Hematopoietic multipotent progenitor cell treated with erythropoietin and hydrocortisone succinate and interleukin-3 and kit ligand, for 17 days (in vitro differentiated cells): ENCODE measurements around the gene AGPS.
"Not testable (repeated sequence)": the region's sequence is repeated elsewhere in the genome, so short reads cannot be mapped to it uniquely, and the experiment has no call there.

Source experiments
- DNase-seq: peaks from one replicate; pipeline ENCODE4 v3.0.0-alpha.2; 2015; ENCODE audit warnings: low spot score

Gene AGPS

GRCh38 chr2:177385151-177385550 lies 7.4 kb upstream of the AGPS start:
- DNase-seq, result no peak

DNA sequence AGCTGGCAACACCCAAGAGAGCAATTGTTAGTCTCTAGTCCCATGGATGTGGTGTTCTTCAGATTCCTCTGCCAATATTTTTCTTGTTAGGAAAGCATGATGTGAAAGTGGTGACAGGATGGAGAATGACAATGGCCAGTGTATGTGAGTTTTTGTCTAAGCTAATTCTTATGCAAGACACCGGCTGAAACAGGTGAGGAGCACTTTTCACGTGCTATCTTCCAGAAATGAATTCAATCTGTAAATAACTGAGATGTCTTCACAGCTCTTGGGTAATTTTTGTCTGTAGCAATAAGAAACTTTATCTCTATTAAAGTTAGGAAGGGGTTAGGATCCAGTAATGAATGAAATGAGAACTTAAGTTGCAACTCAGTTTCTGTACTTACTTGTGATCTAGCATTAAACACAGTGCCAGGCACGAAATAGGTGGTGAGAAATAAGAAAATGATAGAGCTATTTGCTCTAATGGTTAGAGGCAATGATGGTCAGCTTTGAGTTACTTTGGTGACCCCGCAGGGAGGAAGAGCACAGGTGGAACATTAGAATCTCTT lies 676 bp upstream of the AGPS start:
- no peak for DNase-seq

DNA sequence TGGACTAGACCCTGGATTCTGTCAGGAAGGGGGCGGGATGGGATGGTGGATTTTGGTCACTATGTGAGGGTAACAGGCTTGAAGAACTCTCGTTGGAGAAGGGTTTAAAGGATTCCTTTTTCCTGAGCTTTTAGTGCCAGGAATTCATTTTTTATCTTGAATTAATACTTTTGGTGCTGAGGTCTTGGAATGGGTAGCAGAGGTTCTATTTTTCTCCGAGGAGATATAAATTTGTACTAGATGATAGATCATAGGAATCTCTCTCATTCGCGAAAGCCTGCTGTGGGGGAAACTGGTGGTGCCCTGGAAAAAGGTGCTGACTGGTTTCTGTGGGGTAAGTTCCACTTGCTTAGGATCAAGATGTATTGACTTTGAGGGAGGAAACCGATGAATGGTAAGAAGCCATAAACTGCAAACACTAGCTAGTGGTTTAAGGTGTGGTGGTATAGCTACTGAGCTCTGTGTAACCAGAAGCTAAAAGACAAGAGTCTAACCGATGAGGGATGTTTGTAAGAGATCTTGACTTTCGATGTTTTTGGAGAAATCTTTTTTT lies 706 bp downstream of the AGPS start:
- DNase-seq, result no peak

DNA sequence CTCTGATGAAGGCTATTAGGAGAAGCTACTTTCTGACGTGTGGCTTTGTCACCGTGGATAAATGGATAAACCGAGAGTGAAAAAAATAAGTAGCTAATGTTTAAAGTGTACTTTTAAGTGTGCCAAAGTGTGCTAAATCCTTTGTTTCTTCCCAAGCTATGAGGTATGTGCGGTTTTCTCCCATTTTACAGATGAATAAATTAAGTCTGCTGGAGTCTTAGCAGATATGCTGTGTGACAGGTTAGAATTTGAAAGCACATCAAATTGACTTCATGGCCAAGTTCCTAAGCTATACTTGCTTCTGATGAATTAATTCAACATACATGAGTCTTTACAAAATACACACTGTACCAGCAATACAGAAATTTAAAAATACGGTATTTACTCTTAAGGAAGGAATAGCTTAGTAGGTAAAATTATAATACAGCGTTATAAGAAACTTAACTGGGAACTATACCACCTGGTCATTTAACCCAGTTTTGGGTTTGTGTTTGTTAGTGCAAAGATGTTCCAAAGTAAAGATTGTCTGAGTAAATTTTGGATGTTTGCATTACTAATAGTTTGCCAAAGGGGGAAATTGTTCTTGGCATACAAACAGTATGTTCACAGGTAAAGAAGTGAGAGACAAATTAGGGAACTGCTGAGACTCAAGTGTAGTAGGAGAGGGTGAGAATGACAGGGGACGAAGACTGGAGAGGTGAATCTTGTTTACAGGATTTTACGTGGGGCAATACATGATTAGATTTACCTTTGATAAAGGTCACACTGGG lies 1.4 kb downstream of the AGPS start:
- DNase-seq, result no peak

DNA sequence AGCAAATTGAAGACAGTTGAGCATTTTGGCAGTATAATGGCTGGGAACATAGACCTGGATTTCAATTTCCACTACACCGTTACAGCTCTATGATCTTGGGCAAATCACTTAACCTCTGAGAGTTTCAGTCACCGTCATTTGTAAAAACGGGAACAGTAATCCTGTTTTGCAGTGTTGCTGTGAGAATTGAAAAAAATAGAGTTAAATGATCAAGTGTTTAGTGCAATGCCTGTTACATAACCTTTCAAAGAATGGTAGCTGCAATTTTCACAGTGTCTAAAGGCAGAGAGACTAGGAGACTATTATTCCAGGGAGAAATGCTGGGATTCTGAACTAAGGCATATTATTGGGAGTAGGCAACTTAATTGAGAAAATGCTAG lies 2.0 kb downstream of the AGPS start:
- no peak for DNase-seq

- DNase-seq, result no peak
Observed at GRCh38 chr2:177395351-177396065, 2.9 kb downstream of the AGPS start.

DNA sequence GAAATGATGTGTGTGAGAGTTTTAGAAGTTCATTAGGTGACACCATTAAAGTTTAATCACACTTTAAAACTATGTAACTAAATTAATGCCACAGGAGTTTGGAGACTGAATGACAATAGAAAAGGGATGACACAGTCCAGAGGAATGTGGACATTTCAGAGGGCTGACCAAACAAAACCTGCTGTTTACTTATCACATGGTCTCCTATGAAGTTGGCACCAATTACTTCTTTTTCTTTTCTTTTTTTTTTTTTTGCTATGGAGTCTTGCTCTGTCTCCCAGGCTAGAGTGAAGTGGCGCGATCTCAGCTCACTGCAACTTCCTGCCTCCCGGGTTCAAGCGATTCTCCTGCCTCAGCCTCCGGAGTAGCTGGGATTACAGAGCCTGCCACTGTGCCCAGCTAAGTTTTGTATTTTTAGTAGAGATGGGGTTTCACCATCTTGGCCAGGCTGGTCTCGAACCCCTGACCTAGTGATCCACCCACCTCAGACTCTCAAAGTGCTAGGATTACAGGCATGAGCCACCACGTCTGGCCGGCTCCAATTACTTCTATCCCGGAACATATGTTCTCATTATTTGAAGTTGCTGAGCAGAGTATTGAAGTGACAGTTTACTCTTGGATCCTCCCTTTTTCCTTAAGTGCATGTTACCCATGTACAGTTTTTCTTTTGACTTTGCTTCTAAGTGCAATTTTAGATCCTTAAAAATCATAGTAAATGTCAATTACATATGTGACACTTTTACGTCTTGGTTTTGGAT lies 4.3 kb downstream of the AGPS start:
- no peak for DNase-seq

DNA sequence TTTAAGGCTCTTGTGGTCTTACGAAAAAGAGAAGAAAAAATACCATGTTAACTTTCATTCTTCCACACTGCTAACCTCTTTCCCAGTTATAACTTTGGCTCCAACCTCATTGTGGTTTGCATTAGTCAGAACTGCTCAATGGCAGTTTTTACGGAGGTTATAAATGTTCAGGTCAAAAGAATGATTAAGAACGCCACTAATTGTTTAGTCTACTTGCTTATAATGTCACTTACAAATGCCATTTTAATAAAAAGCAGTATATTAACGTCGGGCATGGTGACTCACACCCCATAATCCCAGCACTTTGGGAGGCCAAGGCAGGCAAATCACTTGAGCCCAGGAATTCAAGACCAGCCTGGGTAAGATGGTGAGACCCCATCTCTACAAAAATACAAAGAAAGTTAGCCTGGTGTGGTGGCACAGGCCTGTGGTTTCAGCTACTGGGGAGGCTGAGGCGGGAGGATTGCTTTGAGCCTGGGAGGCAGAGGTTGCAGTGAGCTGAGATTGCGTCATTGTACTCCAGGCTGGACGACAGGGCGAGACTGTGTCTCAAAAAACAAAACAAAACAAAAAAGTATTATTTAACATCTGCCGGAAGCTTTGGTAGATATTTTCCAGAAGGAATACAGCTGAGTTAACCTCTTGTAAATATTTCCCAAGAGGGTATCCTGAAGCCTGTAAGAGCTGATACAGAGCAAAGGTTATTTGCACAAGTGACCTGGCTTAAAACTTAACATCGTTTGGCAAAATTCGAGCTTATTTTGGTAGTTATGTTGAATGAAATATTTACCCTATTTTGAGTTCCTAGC lies 5.1 kb downstream of the AGPS start:
- DNase-seq, result no peak

- no peak for DNase-seq
Observed at GRCh38 chr2:177398290-177398683, 5.7 kb downstream of the AGPS start.

GRCh38 chr2:177398791-177399190 lies 6.2 kb downstream of the AGPS start:
- DNase-seq, result no peak

GRCh38 chr2:177399376-177399775 lies 6.8 kb downstream of the AGPS start:
- DNase-seq, result no peak

DNA sequence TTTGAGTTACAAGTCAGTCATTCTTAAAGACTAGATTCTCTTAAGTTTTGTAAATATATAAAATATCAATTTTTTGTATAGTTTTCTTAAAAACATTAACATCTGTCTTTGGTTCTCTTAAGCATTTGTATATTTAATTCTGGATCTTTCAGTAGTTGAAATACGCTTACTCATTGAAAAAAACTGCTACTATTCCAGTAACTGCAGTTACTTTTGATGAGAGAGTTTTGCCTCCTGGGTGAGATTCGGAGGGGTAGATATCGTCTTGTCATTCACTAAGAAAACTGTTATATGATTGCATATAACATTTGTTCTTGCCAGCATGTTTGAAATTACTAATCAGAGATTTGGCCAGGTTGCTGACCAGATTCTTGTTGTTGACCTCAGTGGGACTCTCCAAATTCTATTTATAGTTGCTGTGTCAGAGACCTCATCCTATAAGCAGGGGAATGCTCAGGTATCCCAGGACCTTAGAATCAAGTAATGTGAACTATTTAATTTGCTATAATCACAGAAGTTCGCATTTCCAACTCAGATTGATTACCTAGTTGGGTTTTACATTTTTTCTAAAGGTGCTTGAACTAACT lies 7.9 kb downstream of the AGPS start:
- DNase-seq, result no peak

- DNase-seq, result no peak
Observed at GRCh38 chr2:177402096-177402495, 9.5 kb downstream of the AGPS start.

- no peak for DNase-seq
Observed at GRCh38 chr2:177403838-177404237, 11.3 kb downstream of the AGPS start.

DNA sequence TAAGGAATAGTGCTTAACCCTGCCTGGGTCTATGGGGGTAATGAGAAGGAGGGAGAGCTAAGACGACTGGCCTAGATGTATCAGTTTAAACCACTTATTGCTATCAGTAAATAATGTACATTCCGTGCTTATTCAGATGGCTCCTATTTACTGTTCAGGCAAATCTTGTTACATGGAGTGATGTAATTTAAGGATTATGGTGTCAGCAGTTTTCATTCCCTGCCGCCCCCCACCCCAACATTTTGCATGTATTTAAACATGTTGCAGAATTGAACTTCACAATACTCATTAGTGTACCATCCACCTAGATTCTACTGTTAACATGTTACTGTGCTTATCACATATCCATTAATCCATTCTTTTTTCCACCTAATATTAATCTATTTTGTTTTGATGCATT lies 11.7 kb downstream of the AGPS start:
- DNase-seq, result no peak

- DNase-seq, result no peak
Observed at GRCh38 chr2:177405029-177405692, 12.6 kb downstream of the AGPS start.

GRCh38 chr2:177406182-177406581 lies 13.6 kb downstream of the AGPS start:
- DNase-seq, result no peak

DNA sequence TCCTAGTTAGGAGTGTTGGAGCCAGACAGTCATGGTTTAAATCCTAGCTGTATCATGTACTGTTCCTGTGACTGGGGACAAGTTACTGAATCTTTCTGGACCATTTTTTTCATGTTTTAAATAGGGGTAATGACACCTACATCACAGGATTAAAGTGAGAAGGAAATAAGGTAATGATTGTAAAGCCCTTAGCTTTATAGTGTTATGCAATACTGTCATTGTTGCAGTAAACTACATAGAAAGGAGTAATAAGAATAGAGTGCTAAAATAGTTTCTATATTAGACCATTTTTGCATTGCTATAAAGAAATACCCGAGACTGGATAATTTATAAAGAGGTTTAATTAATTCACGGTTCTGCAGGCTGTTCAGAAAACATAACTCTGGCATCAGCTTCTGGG lies 14.5 kb downstream of the AGPS start:
- DNase-seq, result no peak

DNA sequence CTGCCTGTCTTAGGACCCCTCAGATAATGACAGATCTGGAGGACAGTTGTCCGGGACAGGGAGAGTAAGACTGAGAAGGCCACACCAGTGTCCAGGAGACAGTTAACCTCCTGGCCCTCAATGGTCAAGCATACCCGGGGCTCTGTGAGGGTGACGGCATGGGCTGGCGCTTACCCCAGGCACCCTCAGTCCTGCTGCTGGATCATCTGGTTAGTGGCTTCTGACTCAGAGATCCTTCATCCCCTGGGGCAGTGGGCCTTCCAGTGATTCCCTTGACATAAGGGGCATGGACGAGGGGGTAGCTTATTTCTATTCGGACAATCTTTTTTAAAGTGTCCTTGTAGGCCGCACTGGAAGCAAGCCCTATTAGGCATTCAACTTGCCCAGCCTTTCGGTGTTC lies 18.1 kb downstream of the AGPS start:
- DNase-seq, result not testable (repeated sequence)

DNA sequence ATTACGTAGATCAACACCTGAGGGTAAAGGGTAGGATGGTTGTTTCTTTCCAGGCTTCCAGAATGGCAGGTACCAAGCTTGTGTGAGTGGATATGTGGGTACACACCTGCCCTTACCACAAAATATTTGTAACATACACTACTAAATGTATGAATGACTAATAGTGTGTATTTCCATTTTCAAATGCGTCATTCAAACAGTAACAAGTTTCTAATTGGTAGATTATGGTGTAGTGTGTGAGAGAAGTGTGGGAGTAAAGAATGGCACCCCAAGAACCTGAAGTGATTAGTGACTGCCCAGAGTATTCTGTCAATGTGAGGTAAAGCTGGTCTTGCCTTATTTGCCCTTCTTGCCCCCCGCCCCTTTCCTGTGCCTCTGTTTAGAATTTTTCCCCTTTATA lies 21.1 kb downstream of the AGPS start:
- DNase-seq, result no peak

DNA sequence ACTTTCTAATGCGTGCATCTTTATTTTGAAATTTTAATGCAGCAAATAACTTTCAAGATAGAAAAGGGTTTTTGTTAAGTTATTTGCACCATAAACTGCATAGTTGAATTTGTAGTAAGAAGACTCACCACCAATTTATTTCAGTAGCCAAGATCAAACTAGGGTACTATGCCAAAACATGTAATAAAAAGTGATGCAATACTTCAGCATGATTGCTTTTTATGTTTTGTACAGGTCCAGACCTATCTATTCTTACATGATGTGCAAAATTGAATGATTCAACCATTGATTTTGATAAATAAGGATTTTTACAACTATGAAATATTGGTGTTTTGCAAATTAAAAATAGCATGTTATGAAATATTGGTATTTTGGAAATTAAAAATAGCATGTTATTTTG lies 26.7 kb downstream of the AGPS start:
- DNase-seq, result no peak
